H1 (cell line): ENCODE results near the gene MMP13. TPM values are rescaled to one million over a fixed set of nuclear protein-coding genes. Genes with fewer than 3 reads are reported as not detected.

Experiments used
- ASH2L ChIP-seq: fragments of 200-600, 300-600 bp; sonication (generic); IDR thresholded peaks from one replicate; pipeline ENCODE4 v1.7.1; 2017; ENCODE audit warnings: low read length
- BCL11A ChIP-seq, 2 experiments: IDR thresholded peaks; one replicate each; pipeline ENCODE4 v1.6.1; 2011; ENCODE audit warnings: low read depth in 2 of 2, low read length in 2 of 2, mild to moderate bottlenecking in 2 of 2
- GTF2F1 ChIP-seq: IDR thresholded peaks from 2 replicates; pipeline ENCODE4 v1.6.1; 2012; ENCODE audit warnings: low read depth, low read length, improper control_type of control experiment, borderline replicate concordance
- KDM4A ChIP-seq: IDR thresholded peaks from one replicate; pipeline ENCODE4 v1.7.1; 2012; ENCODE audit warnings: low read depth, mild to moderate bottlenecking, moderate library complexity, low read length, inconsistent platforms; ENCODE audit not compliant: severe bottlenecking
- POU5F1 ChIP-seq: IDR thresholded peaks from 2 replicates; pipeline ENCODE4 v1.6.1; 2011; ENCODE audit warnings: low read depth, mild to moderate bottlenecking, low read length, moderate library complexity
- polyA plus RNA-seq, 7 experiments: library from polyadenylated mRNA; depleted of rRNA in 3 of 7; stranded (reverse) in 5 of 7; unstranded in 2 of 7; fragments of >200 nt in 5 of 7; fragments of 200-250 nt in 2 of 7; gene quantifications; 1 replicate in 5 of 7; 2 replicates in 1 of 7; 4 replicates in 1 of 7; pipeline versions ENCODE4 v1.2.1 to v1.2.3, GENCODE V29; 2011 to 2013; ENCODE audit warnings: missing spikeins in 2 of 7, mixed read lengths in 2 of 7
- total RNA-seq: library from RNA; stranded (reverse); fragmentation: NEBNext Ultra II Directional; extraction: Animal tissue kit (Norgen Biotek cat#: 25700); gene quantifications from 2 replicates; pipeline ENCODE4 v1.2.1, GENCODE V29; 2021
- TF ChIP-seq, protein P1 (sequence below), 3 experiments: IDR thresholded peaks; 1 replicate in 2 of 3; 2 replicates in 1 of 3; pipeline versions ENCODE4 v1.5.1 to v1.6.1; 2011; ENCODE audit warnings: low read length in 3 of 3, mild to moderate bottlenecking in 3 of 3, inconsistent platforms in 2 of 3, low read depth in 1 of 3, moderate library complexity in 1 of 3; ENCODE audit not compliant: insufficient read depth in 1 of 3; ENCODE audit errors: control extremely low read depth in 1 of 3

MMP13 gene
- total and polyA plus RNA-seq, 2 of the 8 experiments (the other 6 are each of a cell fraction or from before 2014, with no cell fraction given), result not detected

DNA sequence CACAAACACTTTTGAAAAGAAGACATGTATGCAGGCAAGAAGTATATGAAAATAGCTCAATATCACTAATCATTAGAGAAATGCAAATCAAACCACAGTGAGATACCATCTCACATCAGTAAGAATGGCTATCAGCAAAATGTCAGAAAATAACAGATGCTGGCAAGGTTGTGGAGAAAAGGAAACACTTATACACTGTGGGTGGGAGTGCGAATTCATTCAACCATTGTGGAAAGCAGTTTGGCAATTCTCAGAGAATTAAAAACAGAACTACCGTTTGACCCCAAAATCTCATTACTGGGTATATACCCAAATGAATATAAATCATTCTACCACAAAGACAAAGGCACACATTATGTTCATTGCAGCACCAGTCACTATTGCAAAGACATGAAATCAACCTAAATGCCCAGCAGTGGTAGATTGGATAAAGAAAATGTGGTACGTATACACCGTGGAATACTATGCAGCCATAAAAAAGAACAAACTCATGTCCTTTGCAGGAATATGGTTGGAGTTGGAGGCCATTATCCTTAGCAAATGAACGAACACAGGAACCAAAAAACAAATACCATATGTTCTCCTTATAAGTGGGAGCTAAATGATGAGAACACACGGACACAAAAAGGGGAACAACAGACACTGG lies 18.5 kb downstream of the MMP13 start (continued):
- TF ChIP-seq POU5F1, result no peak
- no peak for TF ChIP-seq KDM4A
- TF ChIP-seq BCL11A (IDR thresholded peaks at IDR 0.05; ENCODE audit: low read depth in 2 of 2, low read length in 2 of 2), result no peak
- no peak for TF ChIP-seq ASH2L
- TF ChIP-seq, protein P1, sequence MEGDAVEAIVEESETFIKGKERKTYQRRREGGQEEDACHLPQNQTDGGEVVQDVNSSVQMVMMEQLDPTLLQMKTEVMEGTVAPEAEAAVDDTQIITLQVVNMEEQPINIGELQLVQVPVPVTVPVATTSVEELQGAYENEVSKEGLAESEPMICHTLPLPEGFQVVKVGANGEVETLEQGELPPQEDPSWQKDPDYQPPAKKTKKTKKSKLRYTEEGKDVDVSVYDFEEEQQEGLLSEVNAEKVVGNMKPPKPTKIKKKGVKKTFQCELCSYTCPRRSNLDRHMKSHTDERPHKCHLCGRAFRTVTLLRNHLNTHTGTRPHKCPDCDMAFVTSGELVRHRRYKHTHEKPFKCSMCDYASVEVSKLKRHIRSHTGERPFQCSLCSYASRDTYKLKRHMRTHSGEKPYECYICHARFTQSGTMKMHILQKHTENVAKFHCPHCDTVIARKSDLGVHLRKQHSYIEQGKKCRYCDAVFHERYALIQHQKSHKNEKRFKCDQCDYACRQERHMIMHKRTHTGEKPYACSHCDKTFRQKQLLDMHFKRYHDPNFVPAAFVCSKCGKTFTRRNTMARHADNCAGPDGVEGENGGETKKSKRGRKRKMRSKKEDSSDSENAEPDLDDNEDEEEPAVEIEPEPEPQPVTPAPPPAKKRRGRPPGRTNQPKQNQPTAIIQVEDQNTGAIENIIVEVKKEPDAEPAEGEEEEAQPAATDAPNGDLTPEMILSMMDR (IDR thresholded peaks at IDR 0.05; ENCODE audit: control extremely low read depth in 1 of 3, insufficient read depth in 1 of 3, low read depth in 1 of 3, low read length in 3 of 3), result no peak
- TF ChIP-seq GTF2F1, result no peak
